Measurements from ENCODE around the gene CUX1. TPM values are rescaled to one million over a fixed set of nuclear protein-coding genes. Genes with fewer than 3 reads are reported as not detected.
"Not testable (repeated sequence)": the region's sequence is repeated elsewhere in the genome, so short reads cannot be mapped to it uniquely, and the experiment has no call there.

Gene CUX1
- total RNA-seq, 2 donors from 2014 or later: 122 to 131 TPM

DNA sequence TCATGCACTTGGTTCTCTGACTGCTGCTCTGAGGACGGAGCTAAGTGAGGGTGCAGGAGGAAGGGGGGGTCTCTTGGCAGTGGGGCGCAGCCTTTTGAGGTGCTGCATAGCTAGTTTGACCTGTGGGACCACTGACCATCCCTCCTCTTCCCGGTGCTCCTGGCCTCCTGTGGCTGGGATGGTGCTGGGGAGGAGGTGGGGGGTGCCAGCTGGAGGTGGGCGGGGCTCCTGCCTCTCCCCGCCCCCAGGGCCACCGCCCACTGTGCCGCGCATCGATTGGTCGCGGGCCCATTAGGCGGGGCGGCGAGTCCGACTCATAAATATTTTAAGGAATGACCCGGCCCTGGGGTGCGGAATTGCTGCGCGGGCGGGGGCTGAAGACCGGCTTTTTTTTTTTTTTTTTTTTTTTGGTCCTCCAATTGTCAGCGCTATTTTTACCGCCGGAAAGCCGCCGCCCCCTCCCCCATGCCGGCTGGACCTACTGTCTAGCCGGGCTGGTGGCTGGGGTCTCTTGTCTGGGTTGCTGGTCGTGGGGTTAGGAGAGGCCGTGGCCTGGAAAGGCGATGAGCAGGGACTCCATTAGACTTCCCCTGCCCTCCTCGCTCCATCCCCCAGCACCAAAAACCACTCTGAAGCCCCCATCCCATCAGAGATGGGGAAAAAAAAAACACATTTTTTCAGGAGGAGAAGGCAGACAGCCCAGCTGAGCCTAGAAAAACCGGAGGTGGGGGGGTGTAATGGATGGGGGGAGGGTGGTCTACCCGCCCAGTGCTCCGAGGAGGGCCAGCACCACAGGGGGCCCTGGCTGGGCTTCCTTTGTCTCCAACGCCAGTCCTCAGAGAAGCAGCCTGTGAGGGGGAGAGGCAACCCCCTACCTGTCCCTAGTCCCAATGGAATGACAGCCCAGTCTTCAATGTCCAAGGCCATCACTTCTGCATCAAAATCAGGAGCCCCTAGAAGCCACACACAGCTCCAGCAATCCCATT is 475.7 kb downstream of the CUX1 start:
- no peak for DNase-seq
- ATAC-seq: no peak
- intact Hi-C loops (cut with DNase I, micrococcal nuclease): no loop called here

DNA sequence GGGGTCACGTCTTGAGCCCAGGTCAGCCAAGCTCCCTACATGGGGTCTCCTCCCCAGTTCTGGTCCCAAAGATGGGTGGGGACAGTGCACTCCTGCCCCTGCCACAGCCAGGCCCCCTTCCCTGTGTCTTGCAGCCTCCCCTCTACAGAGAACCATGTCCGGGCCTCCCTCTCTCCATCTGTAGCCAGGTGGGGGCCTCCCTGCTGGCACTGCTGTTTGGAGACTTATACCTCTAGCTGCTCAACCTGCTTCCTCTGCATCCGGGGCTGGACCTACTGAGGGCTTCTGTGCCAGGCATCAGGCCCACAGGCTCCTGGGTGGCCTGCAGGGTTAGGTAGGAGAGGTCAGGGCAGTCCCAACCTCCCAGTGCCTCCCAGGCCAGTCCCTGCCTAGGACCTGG is 477.2 kb downstream of the CUX1 start:
- DNase-seq (no peak), ATAC-seq (no peak)
- intact Hi-C loops (cut with DNase I, micrococcal nuclease): no loop called here

- no peak for ATAC-seq
- no peak for DNase-seq
- intact Hi-C loops (cut with DNase I, micrococcal nuclease): no loop called here
These were observed 478.1 kb downstream of the CUX1 start for GRCh38 chr7:102295346-102296178.

- DNase-seq: no peak
- intact Hi-C loops (cut with DNase I, micrococcal nuclease): no loop called here
- no peak for ATAC-seq
These were observed 478.7 kb downstream of the CUX1 start for GRCh38 chr7:102296179-102296438.

- no peak for ATAC-seq
- intact Hi-C loops (cut with DNase I, micrococcal nuclease): no loop called here
- DNase-seq: no peak
These were observed 479.1 kb downstream of the CUX1 start for GRCh38 chr7:102296514-102296913.

- intact Hi-C loops (cut with DNase I, micrococcal nuclease): no loop called here
- no peak for ATAC-seq
- DNase-seq: no peak
These were observed 480.2 kb downstream of the CUX1 start for GRCh38 chr7:102297487-102298218.

DNA sequence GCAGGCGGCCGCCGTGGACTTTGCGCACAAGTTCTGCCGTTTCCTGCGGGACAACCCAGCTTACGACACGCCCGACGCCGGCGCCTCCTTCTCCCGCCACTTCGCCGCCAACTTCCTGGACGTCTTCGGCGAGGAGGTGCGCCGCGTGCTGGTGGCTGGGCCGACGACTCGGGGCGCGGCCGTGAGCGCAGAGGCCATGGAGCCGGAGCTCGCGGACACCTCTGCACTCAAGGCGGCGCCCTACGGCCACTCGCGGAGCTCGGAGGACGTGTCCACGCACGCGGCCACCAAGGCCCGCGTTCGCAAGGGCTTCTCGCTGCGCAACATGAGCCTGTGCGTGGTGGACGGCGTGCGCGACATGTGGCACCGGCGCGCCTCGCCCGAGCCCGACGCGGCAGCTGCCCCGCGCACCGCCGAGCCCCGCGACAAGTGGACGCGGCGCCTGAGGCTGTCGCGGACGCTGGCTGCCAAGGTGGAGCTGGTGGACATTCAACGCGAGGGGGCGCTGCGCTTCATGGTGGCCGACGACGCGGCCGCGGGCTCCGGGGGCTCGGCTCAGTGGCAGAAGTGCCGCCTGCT is 483.3 kb downstream of the CUX1 start:
- intact Hi-C loops (cut with DNase I, micrococcal nuclease): no loop called here
- ATAC-seq (no peak), DNase-seq (no peak)

DNA sequence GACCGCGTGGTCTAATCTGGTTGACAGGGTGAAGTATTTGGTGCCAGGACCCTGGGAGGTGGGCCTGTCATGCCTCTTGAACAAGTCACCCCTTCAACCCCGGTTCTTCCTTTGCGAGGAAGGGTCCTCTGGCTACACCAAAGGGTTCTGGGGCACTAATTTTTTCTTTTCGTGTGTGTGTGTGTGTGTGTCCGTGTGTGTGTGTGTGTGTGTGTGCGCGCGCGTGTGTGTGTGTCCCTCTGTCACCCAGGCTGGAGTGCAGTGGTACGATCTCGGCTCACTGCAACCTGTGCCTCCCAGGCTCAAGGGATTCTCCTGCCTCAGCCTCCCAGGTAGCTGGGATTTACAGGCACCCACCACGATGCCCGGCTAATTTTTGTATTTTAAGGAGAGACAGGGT is 483.9 kb downstream of the CUX1 start:
- DNase-seq; intact Hi-C loops (cut with DNase I, micrococcal nuclease); ATAC-seq: not testable (repeated sequence)

DNA sequence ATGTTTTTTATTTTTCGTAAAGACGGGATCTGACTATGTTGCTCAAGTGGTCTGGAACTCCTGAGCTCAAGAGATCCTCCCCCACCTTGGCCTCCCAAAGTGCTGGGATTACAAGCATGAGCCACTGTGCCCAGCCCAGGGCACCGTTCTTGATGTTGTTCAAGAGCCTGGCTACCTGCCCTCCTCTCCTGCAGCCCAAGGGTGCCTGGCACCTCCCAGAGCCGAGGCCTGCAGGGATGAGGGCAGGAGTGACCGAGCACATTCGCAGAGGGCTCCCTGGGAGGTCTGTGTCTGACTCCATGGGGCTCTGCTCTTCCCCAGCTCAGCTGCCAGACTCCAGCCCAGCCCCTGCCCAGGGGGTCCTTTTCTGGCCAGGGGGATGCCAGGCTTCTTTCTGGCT is 484.6 kb downstream of the CUX1 start:
- ATAC-seq (no peak), DNase-seq (no peak)
- intact Hi-C loops (cut with DNase I, micrococcal nuclease): no loop called here

GRCh38 chr7:102303669-102304422 is 486.4 kb downstream of the CUX1 start:
- ATAC-seq (no peak), DNase-seq (no peak)

DNA sequence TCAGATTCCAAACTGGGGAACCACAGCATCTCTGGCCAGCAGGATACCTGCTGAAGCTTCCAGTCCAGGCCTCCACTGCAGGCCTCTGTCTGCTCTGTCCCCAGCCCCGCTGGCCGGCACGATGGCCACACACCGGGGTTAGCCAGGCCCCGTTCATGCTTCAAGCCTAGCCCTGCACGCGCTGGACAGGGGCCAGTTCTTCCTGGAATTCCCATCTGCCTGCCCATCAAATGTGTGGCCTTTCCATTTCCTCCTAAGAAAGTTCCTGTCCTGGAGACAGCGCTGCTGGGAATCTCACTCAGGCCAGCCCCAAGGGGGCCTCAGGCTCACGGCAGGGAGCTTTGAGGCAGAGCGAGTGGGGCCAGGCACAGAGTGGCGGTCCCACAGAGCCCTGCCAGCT is 487.2 kb downstream of the CUX1 start:
- ATAC-seq: no peak
- intact Hi-C loops (cut with DNase I, micrococcal nuclease): no loop called here

More at GRCh38 chr7:102303669-102304422, 486.4 kb downstream of the CUX1 start:
- intact Hi-C loops (cut with DNase I, micrococcal nuclease): no loop called here

GRCh38 chr7:102305414-102306268 is 488.2 kb downstream of the CUX1 start:
- DNase-seq (no peak), ATAC-seq (no peak)
- intact Hi-C loops (cut with DNase I, micrococcal nuclease): no loop called here

More for the DNA sequence above, 487.2 kb downstream of the CUX1 start:
- no peak for DNase-seq

GRCh38 chr7:102306916-102307677 is 489.7 kb downstream of the CUX1 start:
- ATAC-seq: peak; percentile 98
- intact Hi-C loops (cut with DNase I, micrococcal nuclease): no loop called here
- DNase-seq: peak; percentile 85 to 92

DNA sequence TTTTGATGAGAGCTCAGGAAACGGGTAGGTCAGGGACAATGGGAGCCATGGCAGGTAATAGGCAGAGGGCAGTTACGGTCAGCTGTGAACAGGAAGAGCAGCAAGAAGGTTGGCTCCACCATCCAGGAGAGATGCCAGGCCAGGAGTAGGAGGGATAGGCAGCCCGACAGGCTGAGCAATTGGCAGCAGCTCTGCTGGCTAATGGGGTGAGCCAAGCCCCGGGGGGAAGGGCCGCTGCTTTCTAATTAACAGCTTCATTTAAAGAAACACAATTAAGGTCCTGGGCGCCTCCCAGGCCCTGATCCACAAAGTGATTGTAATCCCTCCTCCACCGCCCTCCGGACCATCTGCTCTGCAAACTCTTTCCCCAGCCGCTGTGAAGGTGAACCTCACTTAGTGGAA is 493.0 kb downstream of the CUX1 start:
- ATAC-seq: no peak
- intact Hi-C loops (cut with DNase I, micrococcal nuclease): no loop called here
- no peak for DNase-seq

GRCh38 chr7:102312317-102312716 is 494.9 kb downstream of the CUX1 start:
- DNase-seq (no peak), ATAC-seq (no peak)
- intact Hi-C loops (cut with DNase I, micrococcal nuclease): no loop called here

GRCh38 chr7:102313997-102314780 is 496.8 kb downstream of the CUX1 start:
- no peak for ATAC-seq
- no peak for DNase-seq
- intact Hi-C loops (cut with DNase I, micrococcal nuclease): no loop called here
